Measurements from ENCODE around the gene MECR. TPM values are rescaled to one million over a fixed set of nuclear protein-coding genes. Genes with fewer than 3 reads are reported as not detected.

Gene MECR
- total RNA-seq, 1 donor from 2014 or later: 11.7 TPM

GRCh38 chr1:29267321-29268070 is 36.8 kb upstream of the MECR start:
- H3K79me2 ChIP-seq (ENCODE audit: low read depth): no peaks in the 10 kb centered on the region
- H2AFZ ChIP-seq (replicated peaks): no peak overlapping the region
- Mint-ChIP-seq H3K27me3 (ENCODE audit: insufficient read depth, low read depth) (no peaks in the 10 kb centered on the region), H3K27ac (peak overlapping the region; percentile 31), H3K4me1 (peaks cover 18% of the 10 kb centered on the region), H3K9me3 (no peaks in the 10 kb centered on the region), H3K4me3 (no peak overlapping the region), H3K36me3 (peaks cover 3% of the 10 kb centered on the region)
- H3K4me1 ChIP-seq: peaks cover 18% of the 10 kb centered on the region
- H3K9ac ChIP-seq: no peak overlapping the region
- DNase-seq (ENCODE audit: low spot score): no peak
- H3K4me3 ChIP-seq: no peak overlapping the region
- H3K36me3 ChIP-seq: peaks cover 3% of the 10 kb centered on the region
- no peaks in the 10 kb centered on the region for H4K20me1 ChIP-seq (ENCODE audit: low read depth)
- H3K27me3 ChIP-seq: no peaks in the 10 kb centered on the region
- no peaks in the 10 kb centered on the region for H3K9me3 ChIP-seq (ENCODE audit: low read depth)
- H3F3A ChIP-seq (ENCODE audit: low read depth): peaks cover 7% of the 10 kb centered on the region
- no peak overlapping the region for H3K4me2 ChIP-seq
- H3K27ac ChIP-seq: no peak overlapping the region
- TF ChIP-seq EZH2 (IDR thresholded peaks at IDR 0.05): no peak
- TF ChIP-seq EZH2phosphoT487 (IDR thresholded peaks at IDR 0.05): no peak
- TF ChIP-seq CTCF (IDR thresholded peaks at IDR 0.05): no peak

GRCh38 chr1:29266912-29267311 is 36.2 kb upstream of the MECR start:
- Histone ChIP-seq H2AFZ (replicated peaks) (no peak overlapping the region), H3K36me3 (peaks cover 3% of the 10 kb centered on the region), H3K4me3 (no peak overlapping the region), H4K20me1 (ENCODE audit: low read depth) (no peaks in the 10 kb centered on the region), H3K9me3 (ENCODE audit: low read depth) (no peaks in the 10 kb centered on the region), H3F3A (ENCODE audit: low read depth) (peaks cover 1% of the 10 kb centered on the region), H3K27me3 (no peaks in the 10 kb centered on the region), H3K79me2 (ENCODE audit: low read depth) (no peaks in the 10 kb centered on the region), H3K4me2 (no peak overlapping the region), H3K4me1 (peaks cover 12% of the 10 kb centered on the region), H3K9ac (no peak overlapping the region), H3K27ac (no peak overlapping the region)
- H3K27me3 Mint-ChIP-seq (ENCODE audit: insufficient read depth, low read depth): no peaks in the 10 kb centered on the region
- TF ChIP-seq EZH2 (IDR thresholded peaks at IDR 0.05): no peak
- no peak for TF ChIP-seq EZH2phosphoT487 (IDR thresholded peaks at IDR 0.05)
- TF ChIP-seq CTCF (IDR thresholded peaks at IDR 0.05): no peak
- no peak for DNase-seq (ENCODE audit: low spot score)
- peaks cover 3% of the 10 kb centered on the region for H3K36me3 Mint-ChIP-seq
- H3K27ac Mint-ChIP-seq: peak overlapping the region; percentile 31
- H3K4me1 Mint-ChIP-seq: peaks cover 13% of the 10 kb centered on the region
- no peak overlapping the region for H3K4me3 Mint-ChIP-seq
- no peaks in the 10 kb centered on the region for H3K9me3 Mint-ChIP-seq

- peaks cover 14% of the 10 kb centered on the region for H3K27me3 ChIP-seq
- no peaks in the 10 kb centered on the region for H3K4me1 ChIP-seq
- no peak overlapping the region for H3K27ac ChIP-seq
- H3K9me3 ChIP-seq (ENCODE audit: low read depth): no peaks in the 10 kb centered on the region
- peaks cover 3% of the 10 kb centered on the region for H3K36me3 ChIP-seq
- H3K9ac ChIP-seq: no peak overlapping the region
- Mint-ChIP-seq H3K27ac (no peak overlapping the region), H3K9me3 (no peaks in the 10 kb centered on the region), H3K27me3 (ENCODE audit: insufficient read depth, low read depth) (peaks cover 3% of the 10 kb centered on the region), H3K4me1 (peaks cover 3% of the 10 kb centered on the region), H3K36me3 (peaks cover 3% of the 10 kb centered on the region), H3K4me3 (no peak overlapping the region)
- DNase-seq (ENCODE audit: low spot score): no peak
- H4K20me1 ChIP-seq (ENCODE audit: low read depth): no peaks in the 10 kb centered on the region
- H3K79me2 ChIP-seq (ENCODE audit: low read depth): no peaks in the 10 kb centered on the region
- no peak overlapping the region for H3K4me2 ChIP-seq
- TF ChIP-seq CTCF (IDR thresholded peaks at IDR 0.05): no peak
- TF ChIP-seq EZH2phosphoT487 (IDR thresholded peaks at IDR 0.05): no peak
- TF ChIP-seq EZH2 (IDR thresholded peaks at IDR 0.05): no peak
- H3K4me3 ChIP-seq: no peak overlapping the region
- H2AFZ ChIP-seq (replicated peaks): no peak overlapping the region
- H3F3A ChIP-seq (ENCODE audit: low read depth): no peaks in the 10 kb centered on the region
These were observed 34.1 kb upstream of the MECR start for GRCh38 chr1:29264773-29265389.

Data from neural progenitor cell (in vitro differentiated cells).